Activated T-helper 17 cell treated with anti-CD3 and anti-CD28 coated beads, Interleukin-2, amount 50 U/mL, for 72 hours (primary cell): ENCODE results near the gene REEP3. TPM values are rescaled to one million over a fixed set of nuclear protein-coding genes. Genes with fewer than 3 reads are reported as not detected.
"Not testable (repeated sequence)": the region's sequence is repeated elsewhere in the genome, so short reads cannot be mapped to it uniquely, and the experiment has no call there.

Source experiments
- ATAC-seq: fragments of 150-1000 bp; cut with Tn5 transposase; replicated peaks from 2 replicates; pipeline ENCODE4 v1.10.0; 2021; ENCODE audit warnings: mild to moderate bottlenecking, moderate library complexity
- H3K27ac Mint-ChIP-seq: one replicate; pipeline ENCODE4 v1.8.0; 2022; ENCODE audit warnings: mixed read lengths
- H3K27me3 Mint-ChIP-seq: one replicate; pipeline ENCODE4 v1.8.0; 2022; ENCODE audit warnings: mixed read lengths
- H3K36me3 Mint-ChIP-seq: one replicate; pipeline ENCODE4 v1.8.0; 2022; ENCODE audit warnings: low read depth, mild to moderate bottlenecking, mixed read lengths
- H3K4me1 Mint-ChIP-seq: one replicate; pipeline ENCODE4 v1.8.0; 2022; ENCODE audit warnings: mixed read lengths
- H3K4me3 Mint-ChIP-seq: one replicate; pipeline ENCODE4 v1.8.0; 2022; ENCODE audit warnings: mild to moderate bottlenecking, mixed read lengths
- H3K9me3 Mint-ChIP-seq: one replicate; pipeline ENCODE4 v1.8.0; 2022; ENCODE audit warnings: mixed read lengths
- total RNA-seq, 2 donors: library from RNA; stranded (reverse); gene quantifications; one replicate each; pipeline ENCODE4 v1.2.3, GENCODE V29; 2022

Gene REEP3
- total RNA-seq, 2 donors from 2014 or later = 18.5 to 20.0 TPM

DNA sequence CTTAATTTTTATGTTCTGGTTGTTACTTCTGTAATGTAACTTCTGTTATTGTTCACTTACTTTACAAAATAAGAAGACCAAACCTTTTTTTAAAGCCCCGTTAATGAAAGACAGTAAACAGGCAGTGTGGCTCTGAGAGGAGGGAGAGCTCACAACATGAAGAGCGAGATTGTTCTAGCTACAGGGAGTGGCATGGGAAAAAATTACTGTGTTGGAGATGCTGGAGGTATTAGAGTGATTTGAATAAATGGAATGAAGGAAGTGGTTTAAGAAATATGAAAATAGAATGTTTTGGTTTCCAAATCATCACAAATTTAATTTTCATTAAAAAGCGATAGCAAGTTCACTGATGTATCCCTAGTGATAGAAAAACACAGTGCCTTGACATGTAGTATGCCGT lies 31.8 kb downstream of the REEP3 start:
- Mint-ChIP-seq H3K4me1 (peaks cover 19% of the 10 kb centered on the region), H3K27me3 (no peaks in the 10 kb centered on the region), H3K4me3 (no peak overlapping the region), H3K9me3 (no peaks in the 10 kb centered on the region), H3K27ac (peak overlapping the region; percentile 21), H3K36me3 (no peaks in the 10 kb centered on the region)
- ATAC-seq = no peak

DNA sequence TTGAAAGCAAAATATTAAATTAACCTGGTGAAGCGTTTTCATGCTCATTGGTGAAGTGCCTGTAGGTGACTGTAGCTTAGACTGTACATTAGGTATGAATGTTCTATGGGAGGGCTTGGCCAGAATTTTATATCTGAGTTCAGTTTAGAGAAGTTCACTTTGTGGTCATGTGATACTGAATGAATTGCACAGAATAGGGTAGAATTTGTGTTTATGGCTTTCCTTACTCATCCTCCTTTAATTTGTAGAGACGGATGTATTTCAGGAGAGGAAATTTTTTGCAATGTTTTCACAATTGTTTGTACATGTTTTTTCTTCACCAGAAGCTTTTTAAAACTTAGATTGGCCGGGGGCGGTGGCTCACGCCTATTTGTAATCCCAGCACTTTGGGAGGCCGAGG lies 32.3 kb downstream of the REEP3 start:
- no peaks in the 10 kb centered on the region for H3K27me3 Mint-ChIP-seq
- ATAC-seq = no peak
- peaks cover 18% of the 10 kb centered on the region for H3K4me1 Mint-ChIP-seq
- H3K27ac Mint-ChIP-seq = peak overlapping the region; percentile 21
- H3K4me3 Mint-ChIP-seq = no peak overlapping the region
- H3K9me3 Mint-ChIP-seq = no peaks in the 10 kb centered on the region
- H3K36me3 Mint-ChIP-seq = no peaks in the 10 kb centered on the region

DNA sequence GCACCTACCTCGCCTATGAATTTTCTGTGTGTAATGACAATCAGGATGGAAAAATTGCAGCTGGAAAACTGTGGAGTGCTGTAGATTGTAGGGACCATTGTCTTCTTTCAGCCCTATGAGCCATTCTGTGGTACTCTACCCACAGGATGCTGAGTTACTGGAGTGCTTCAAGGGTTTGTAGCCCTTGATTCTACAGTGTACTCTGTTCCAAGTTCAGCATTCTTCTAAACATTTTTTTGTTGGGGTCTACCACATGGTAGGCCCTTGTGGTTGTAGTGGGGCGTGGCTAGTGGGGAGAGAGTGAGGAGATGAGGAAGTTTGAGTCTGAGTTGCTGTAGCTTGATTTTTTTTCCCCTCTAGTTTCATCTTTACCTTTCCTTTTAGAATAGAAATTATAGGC lies 33.5 kb downstream of the REEP3 start:
- Mint-ChIP-seq H3K4me1 (peaks cover 18% of the 10 kb centered on the region), H3K36me3 (no peaks in the 10 kb centered on the region)
- ATAC-seq = peak; percentile 87

DNA sequence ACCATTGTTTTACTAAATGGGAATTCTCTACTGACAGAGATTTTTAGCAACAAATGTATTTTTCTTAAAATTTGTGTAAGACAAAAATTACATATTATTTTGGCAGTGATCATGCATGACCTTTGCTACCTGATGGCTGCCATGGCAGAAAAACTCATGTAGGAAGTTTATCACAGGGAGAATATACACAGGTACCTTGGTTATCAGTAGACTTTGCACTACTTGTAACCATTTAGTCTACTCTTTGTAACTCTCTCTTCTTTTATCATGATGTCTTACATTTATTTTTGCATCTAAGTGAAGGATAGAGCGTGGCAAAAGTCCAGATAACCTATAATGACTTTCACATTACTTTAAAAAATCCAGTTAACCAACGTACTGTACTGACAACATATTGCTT lies 34.1 kb downstream of the REEP3 start:
- Mint-ChIP-seq H3K4me1 (peaks cover 18% of the 10 kb centered on the region), H3K27me3 (no peaks in the 10 kb centered on the region), H3K9me3 (no peaks in the 10 kb centered on the region), H3K27ac (peak overlapping the region; percentile 50), H3K36me3 (no peaks in the 10 kb centered on the region), H3K4me3 (peak overlapping the region; percentile 18)
- ATAC-seq = no peak

More for the DNA sequence above, 33.5 kb downstream of the REEP3 start:
- Mint-ChIP-seq H3K4me3 (peak overlapping the region; percentile 18), H3K27me3 (no peaks in the 10 kb centered on the region), H3K27ac (peak overlapping the region; percentile 50), H3K9me3 (no peaks in the 10 kb centered on the region)

DNA sequence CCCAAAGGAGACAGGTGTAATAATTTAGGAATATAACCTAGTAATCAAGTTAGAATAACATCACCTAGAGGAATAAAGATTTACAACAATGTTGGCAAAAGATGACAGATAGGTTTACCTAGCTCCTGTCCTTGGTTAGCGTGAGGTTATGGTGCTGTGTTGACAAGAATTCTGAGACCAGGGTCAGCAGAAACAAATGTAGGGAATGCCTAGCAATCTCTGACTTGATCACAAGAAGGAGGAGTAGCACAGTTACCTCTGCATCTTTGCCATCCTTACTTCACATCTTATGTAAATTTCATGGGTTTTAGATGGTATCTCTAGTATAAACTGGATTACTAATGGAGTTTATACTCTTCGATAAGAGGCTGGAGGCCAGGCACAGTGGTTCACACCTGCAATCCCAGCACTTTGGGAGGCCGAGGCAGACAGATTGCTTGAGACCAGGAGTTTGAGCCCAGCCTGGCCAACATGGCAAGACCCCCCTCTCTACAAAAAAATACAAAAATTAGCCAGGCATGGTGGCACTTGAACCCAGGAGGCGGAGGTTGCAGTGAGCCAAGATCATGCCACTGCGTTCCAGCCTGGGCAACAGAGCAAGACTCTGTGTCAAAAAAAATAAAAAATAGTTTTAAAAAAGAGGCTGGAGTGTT lies 37.1 kb downstream of the REEP3 start:
- H3K9me3 Mint-ChIP-seq = no peaks in the 10 kb centered on the region
- no peaks in the 10 kb centered on the region for H3K27me3 Mint-ChIP-seq
- peaks cover 13% of the 10 kb centered on the region for H3K4me1 Mint-ChIP-seq
- ATAC-seq = no peak
- H3K36me3 Mint-ChIP-seq = no peaks in the 10 kb centered on the region
- H3K27ac Mint-ChIP-seq = no peak overlapping the region
- H3K4me3 Mint-ChIP-seq = no peak overlapping the region

DNA sequence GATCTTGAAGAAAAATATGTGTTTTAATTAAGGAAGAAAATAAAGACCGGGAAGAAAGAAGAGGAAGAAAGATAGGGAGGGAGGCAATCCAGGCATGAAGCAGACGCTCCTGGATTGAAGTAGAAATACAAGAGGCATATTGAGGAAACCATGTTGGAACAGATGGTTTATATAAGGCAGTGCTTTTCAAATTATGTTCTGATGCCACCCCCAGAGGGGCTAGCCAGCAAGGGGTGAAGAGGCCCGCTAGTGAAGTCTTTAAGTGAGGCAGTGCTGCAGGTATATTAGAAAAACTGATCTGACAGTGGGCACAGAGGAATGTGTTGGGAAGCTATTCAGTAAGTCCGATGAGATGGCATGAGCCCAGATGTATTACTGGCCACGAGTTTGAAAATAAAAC lies 40.1 kb downstream of the REEP3 start:
- no peak overlapping the region for H3K4me3 Mint-ChIP-seq
- no peak overlapping the region for H3K27ac Mint-ChIP-seq
- no peak for ATAC-seq
- H3K27me3 Mint-ChIP-seq = no peaks in the 10 kb centered on the region
- no peaks in the 10 kb centered on the region for H3K9me3 Mint-ChIP-seq
- H3K36me3 Mint-ChIP-seq = no peaks in the 10 kb centered on the region
- peaks cover 7% of the 10 kb centered on the region for H3K4me1 Mint-ChIP-seq

DNA sequence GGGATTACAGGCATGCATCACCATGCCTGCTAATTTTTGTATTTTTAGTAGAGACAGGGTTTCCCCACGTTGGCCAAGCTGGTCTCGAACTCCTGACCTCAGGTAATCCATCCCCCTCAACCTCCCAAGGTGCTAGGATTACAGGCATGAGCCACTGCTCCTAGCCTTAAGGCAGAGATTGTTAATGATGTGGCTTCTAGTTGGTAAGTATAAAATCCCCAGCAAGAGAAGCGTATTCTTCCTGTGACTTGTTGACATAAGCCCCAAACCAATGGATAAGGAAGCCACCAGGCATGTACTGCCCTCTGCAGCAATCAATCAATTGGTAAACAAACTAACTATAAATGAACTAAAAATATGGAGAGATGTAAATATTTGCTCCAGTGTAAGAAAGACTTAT lies 41.2 kb downstream of the REEP3 start:
- Mint-ChIP-seq H3K4me3 (no peak overlapping the region), H3K9me3 (no peaks in the 10 kb centered on the region), H3K36me3 (peaks cover 1% of the 10 kb centered on the region), H3K27me3 (no peaks in the 10 kb centered on the region), H3K27ac (peak overlapping the region; percentile 15), H3K4me1 (peaks cover 7% of the 10 kb centered on the region)
- ATAC-seq = no peak

DNA sequence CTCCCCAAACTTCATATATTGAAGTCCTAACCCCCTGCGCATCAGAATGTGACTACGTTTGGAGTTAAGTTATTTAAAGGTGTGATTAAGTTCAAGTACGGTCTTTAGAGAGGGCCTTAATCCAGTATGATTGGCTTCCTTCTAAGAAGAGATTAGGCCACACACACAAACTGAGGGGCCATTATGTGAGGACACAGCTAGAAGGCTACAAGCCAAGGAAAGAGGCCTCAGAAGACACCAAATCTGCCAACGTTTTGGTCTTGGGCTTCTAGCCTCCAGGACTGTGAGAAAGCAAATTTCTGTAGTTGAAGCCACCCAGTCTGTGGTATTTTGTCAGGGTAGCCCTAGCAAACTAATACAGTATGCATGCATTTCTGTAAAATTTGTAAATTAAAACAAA lies 41.7 kb downstream of the REEP3 start:
- peak overlapping the region; percentile 69 for H3K27ac Mint-ChIP-seq
- ATAC-seq = no peak

DNA sequence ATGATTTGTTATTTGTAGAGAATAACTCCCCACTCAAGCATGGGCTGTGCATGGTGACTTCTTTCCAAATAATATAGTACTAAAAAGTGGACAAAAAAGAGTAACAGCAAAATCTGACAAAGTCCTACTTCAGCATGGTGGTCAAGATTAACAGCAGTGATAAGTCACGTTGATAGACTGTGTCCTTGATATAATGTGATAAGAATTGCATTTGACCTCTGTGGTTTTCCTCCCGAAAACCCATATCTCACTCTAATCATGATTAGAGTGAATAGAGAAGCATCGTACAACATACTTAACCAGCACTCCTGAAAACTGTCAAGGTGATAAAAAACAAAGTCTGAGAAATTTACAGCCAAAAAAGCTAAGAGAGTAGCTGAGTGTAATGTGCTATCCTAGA lies 42.4 kb downstream of the REEP3 start:
- Mint-ChIP-seq H3K27me3 (no peaks in the 10 kb centered on the region), H3K4me3 (peak overlapping the region; percentile 23), H3K9me3 (no peaks in the 10 kb centered on the region), H3K4me1 (peaks cover 7% of the 10 kb centered on the region), H3K36me3 (peaks cover 9% of the 10 kb centered on the region), H3K27ac (peak overlapping the region; percentile 69)
- no peak for ATAC-seq

More for the DNA sequence above, 41.7 kb downstream of the REEP3 start:
- Mint-ChIP-seq H3K4me3 (no peak overlapping the region), H3K4me1 (peaks cover 7% of the 10 kb centered on the region), H3K9me3 (no peaks in the 10 kb centered on the region), H3K36me3 (peaks cover 6% of the 10 kb centered on the region), H3K27me3 (no peaks in the 10 kb centered on the region)

DNA sequence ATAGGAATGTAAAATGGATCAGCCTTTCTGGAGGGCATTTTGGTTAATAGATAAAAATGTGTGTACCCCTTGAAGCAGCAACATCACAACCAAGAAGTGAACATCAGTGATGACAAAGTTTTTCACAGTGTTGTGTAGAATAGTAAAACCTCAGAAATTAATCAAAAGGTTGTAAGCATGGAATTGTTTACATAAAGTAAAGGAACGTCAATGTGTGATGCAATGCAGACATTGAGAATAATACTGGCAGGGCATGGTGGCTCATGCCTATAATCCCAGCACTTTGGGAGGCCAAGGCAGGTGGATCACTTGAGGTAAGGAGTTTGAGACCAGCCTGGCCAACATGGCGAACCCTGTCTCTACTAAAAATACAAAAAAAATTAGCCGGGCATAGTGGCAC lies 43.5 kb downstream of the REEP3 start:
- not testable (repeated sequence) for H3K4me1 Mint-ChIP-seq, H3K9me3 Mint-ChIP-seq, ATAC-seq, H3K4me3 Mint-ChIP-seq, H3K27me3 Mint-ChIP-seq, H3K27ac Mint-ChIP-seq, H3K36me3 Mint-ChIP-seq

DNA sequence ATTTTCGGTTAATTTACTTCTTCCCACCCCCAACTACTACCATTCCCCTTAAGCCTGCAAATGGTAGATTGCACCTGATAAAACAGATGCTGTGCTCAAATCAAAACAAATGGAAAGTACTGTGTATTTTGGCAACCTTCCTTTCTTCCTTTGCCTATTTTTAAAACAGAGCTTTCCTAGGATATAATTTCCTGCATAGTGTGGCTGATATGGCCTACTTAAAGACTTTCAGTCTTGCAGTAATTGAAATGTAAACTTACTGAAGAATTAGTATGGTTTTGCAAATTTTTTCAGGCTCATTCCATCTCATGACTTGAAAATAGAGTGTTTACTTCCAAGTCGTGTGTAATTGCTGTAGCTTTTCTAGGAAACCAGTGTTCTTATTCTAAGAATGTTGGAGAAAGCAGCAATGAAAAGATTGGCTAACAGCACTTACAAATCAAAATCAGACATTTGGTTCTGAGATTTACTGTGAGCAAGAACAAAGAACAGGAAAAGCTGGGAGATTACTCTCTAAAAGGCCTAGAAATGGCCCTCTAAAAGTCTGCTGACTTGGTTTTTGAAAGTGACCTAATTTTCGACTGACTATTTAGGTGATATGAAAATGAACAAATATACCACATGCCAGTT lies 52.0 kb downstream of the REEP3 start:
- Mint-ChIP-seq H3K4me1 (peaks cover 21% of the 10 kb centered on the region), H3K36me3 (peaks cover 24% of the 10 kb centered on the region), H3K27ac (peak overlapping the region; percentile 81), H3K27me3 (no peaks in the 10 kb centered on the region), H3K4me3 (peak overlapping the region; percentile 63), H3K9me3 (no peaks in the 10 kb centered on the region)
- ATAC-seq = peak; percentile 91

DNA sequence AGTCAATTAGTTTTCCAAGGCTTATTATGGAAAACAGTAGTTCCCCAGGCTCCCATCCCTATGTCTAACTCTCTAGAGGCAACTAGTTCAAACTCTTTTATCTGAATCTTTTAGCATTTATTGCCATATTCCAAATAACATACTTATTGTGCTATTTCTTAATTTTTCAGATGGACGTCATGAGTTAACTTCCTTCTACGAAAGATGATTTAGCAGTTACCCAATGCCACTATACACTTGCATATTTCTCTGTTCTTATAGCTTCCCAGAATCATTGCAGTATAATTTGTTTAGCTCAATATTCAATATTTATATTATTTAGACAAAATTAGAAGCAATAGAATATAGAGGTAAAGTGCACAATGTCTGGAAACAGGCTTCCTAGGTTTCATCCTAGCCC lies 52.8 kb downstream of the REEP3 start:
- Mint-ChIP-seq H3K4me3 (peak overlapping the region; percentile 63), H3K27me3 (no peaks in the 10 kb centered on the region), H3K27ac (peak overlapping the region; percentile 81), H3K36me3 (peaks cover 24% of the 10 kb centered on the region), H3K9me3 (no peaks in the 10 kb centered on the region), H3K4me1 (peaks cover 21% of the 10 kb centered on the region)
- no peak for ATAC-seq

DNA sequence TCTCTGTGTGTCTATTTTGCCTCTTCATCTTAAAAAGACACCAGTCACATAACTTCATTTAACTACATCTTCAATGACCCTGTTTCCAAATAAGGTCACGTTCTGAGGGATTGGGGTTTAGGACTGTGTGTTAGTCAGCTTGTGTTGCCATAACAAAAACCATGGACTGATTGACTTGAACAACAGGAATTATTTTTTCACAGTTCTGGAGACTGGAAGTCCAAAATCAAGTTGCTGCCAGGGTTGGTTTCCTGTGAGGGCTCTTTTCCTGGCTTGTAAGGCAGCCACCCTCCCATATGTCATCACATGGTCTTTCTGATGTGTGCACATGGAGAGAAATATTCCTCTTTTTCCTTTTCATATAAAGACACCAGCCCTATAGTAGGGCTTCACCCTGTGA lies 55.3 kb downstream of the REEP3 start:
- H3K36me3 Mint-ChIP-seq = peaks cover 19% of the 10 kb centered on the region
- no peak for ATAC-seq

DNA sequence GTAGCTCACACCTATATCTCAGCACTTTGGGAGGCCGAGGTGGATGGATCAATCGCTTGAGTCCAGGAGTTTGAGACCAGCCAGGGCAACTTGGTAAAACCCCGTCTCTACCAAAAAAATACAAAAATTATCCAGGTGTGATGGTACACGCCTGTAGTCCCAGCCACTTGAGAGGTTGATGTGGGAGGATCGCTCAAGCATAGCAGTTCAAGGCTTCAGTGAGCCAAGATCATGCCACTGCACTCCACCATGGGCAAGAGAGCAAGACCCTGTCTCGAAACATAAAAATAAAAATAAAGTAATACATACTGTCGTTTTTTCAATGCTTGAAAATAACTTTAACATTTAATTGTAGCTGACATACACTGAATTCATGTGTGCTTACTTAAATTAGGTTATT lies 57.3 kb downstream of the REEP3 start:
- Mint-ChIP-seq H3K4me3 (no peak overlapping the region), H3K27me3 (no peaks in the 10 kb centered on the region), H3K27ac (no peak overlapping the region), H3K9me3 (no peaks in the 10 kb centered on the region), H3K4me1 (peaks cover 15% of the 10 kb centered on the region), H3K36me3 (peaks cover 19% of the 10 kb centered on the region)
- ATAC-seq = no peak

More for the DNA sequence above, 55.3 kb downstream of the REEP3 start:
- Mint-ChIP-seq H3K27ac (peak overlapping the region; percentile 78), H3K4me1 (peaks cover 21% of the 10 kb centered on the region), H3K9me3 (no peaks in the 10 kb centered on the region), H3K27me3 (no peaks in the 10 kb centered on the region), H3K4me3 (no peak overlapping the region)

DNA sequence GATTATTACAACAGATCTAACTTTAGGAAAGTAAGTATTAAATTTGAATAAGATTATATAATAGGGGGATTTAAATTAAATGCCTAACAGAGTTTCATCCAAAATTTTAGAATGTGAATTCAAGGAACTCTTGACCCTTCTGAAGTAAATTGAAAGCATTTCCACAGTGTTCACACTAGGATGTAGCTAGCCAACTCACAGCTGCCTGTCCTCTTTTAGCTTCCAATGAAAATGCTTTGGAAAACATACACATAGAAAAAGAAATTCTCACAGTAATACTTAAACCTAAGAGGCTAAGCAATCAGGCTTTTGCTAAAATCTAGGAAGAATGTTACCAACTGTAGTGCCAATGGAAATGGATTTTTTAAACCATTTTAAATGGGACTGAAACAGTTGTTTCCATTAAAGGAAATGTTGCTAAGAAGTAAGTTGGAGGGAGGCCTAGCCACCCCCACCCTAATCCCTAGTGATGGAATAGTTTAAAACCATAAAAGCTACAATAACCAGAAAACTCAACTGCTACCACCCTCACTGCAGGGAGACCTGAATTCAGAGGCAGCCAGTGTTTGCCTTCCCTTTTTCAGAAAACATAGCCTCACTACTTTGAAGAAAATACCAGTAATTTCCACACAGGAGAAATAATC lies 58.3 kb downstream of the REEP3 start:
- Mint-ChIP-seq H3K27me3 (no peaks in the 10 kb centered on the region), H3K4me3 (no peak overlapping the region), H3K36me3 (peaks cover 19% of the 10 kb centered on the region), H3K27ac (no peak overlapping the region), H3K4me1 (peaks cover 12% of the 10 kb centered on the region), H3K9me3 (no peaks in the 10 kb centered on the region)
- ATAC-seq = no peak
